H9 (cell line): ENCODE measurements around the gene MRI1. TPM values are rescaled to one million over a fixed set of nuclear protein-coding genes. Genes with fewer than 3 reads are reported as not detected.

Experiments
- DNase-seq: peaks from one replicate; pipeline ENCODE4 v3.0.0-alpha.2; 2017
- H2AFZ ChIP-seq: one replicate; pipeline ENCODE4 v1.6.1; 2013; ENCODE audit warnings: mild to moderate bottlenecking, low read length, control low read depth, moderate library complexity
- H2AK5ac ChIP-seq: 2 replicates; pipeline ENCODE4 v1.6.1; 2013; ENCODE audit warnings: low read length, control low read depth, mixed read lengths; ENCODE audit not compliant: insufficient read length
- H2BK120ac ChIP-seq: one replicate; pipeline ENCODE4 v1.6.1; 2013; ENCODE audit warnings: low read depth, mild to moderate bottlenecking, low read length, control low read depth, inconsistent platforms; ENCODE audit not compliant: poor library complexity, severe bottlenecking
- H2BK12ac ChIP-seq: 2 replicates; pipeline ENCODE4 v1.6.1; 2013; ENCODE audit warnings: low read length, control low read depth, mixed read lengths, low read depth; ENCODE audit not compliant: insufficient read length
- H2BK15ac ChIP-seq: 2 replicates; pipeline ENCODE4 v1.6.1; 2013; ENCODE audit warnings: low read depth, low read length, control low read depth
- H2BK20ac ChIP-seq: one replicate; pipeline ENCODE4 v1.6.1; 2013; ENCODE audit warnings: low read depth, mild to moderate bottlenecking, low read length, control low read depth, inconsistent platforms; ENCODE audit not compliant: poor library complexity, severe bottlenecking
- H2BK5ac ChIP-seq: 2 replicates; pipeline ENCODE4 v1.6.1; 2013; ENCODE audit warnings: low read length, control low read depth, mixed read lengths; ENCODE audit not compliant: insufficient read length
- H3K14ac ChIP-seq: 2 replicates; pipeline ENCODE4 v1.6.1; 2013; ENCODE audit warnings: low read length, control low read depth; ENCODE audit not compliant: insufficient read depth
- H3K18ac ChIP-seq: 2 replicates; pipeline ENCODE4 v1.6.1; 2013; ENCODE audit warnings: low read depth, mild to moderate bottlenecking, mixed read lengths, low read length, control low read depth; ENCODE audit not compliant: insufficient read length
- H3K23ac ChIP-seq: 2 replicates; pipeline ENCODE4 v1.6.1; 2013; ENCODE audit warnings: low read length, control low read depth, mixed read lengths, low read depth; ENCODE audit not compliant: insufficient read length
- H3K23me2 ChIP-seq: 2 replicates; pipeline ENCODE4 v1.6.1; 2013; ENCODE audit warnings: low read depth, mild to moderate bottlenecking, mixed read lengths, low read length, control low read depth; ENCODE audit not compliant: insufficient read length, poor library complexity, severe bottlenecking
- H3K27ac ChIP-seq: 2 replicates; pipeline ENCODE4 v1.5.1; 2013; ENCODE audit warnings: low read length, control low read depth, mixed read lengths, low read depth; ENCODE audit not compliant: insufficient read length
- H3K27me3 ChIP-seq: 2 replicates; pipeline ENCODE4 v1.6.1; 2013; ENCODE audit warnings: low read length, control low read depth, inconsistent platforms; ENCODE audit not compliant: insufficient read depth
- H3K4ac ChIP-seq: 2 replicates; pipeline ENCODE4 v1.6.1; 2013; ENCODE audit warnings: low read depth, mild to moderate bottlenecking, control low read depth, inconsistent platforms, low read length, moderate library complexity
- H3K4me1 ChIP-seq: 2 replicates; pipeline ENCODE4 v1.6.1; 2013; ENCODE audit warnings: low read length, control low read depth, inconsistent platforms; ENCODE audit not compliant: insufficient read depth
- H3K4me2 ChIP-seq: 2 replicates; pipeline ENCODE4 v1.6.1; 2013; ENCODE audit warnings: low read length, control low read depth, mixed read lengths; ENCODE audit not compliant: insufficient read length, insufficient read depth
- H3K56ac ChIP-seq: 2 replicates; pipeline ENCODE4 v1.6.1; 2013; ENCODE audit warnings: low read depth, mild to moderate bottlenecking, mixed read lengths, low read length, control low read depth; ENCODE audit not compliant: insufficient read length
- H3K79me1 ChIP-seq: 2 replicates; pipeline ENCODE4 v1.6.1; 2013; ENCODE audit warnings: low read depth, mild to moderate bottlenecking, moderate library complexity, low read length, control low read depth, inconsistent platforms; ENCODE audit not compliant: insufficient read depth, poor library complexity, severe bottlenecking
- H3K79me2 ChIP-seq: 2 replicates; pipeline ENCODE4 v1.6.1; 2013; ENCODE audit warnings: low read length, control low read depth, inconsistent platforms; ENCODE audit not compliant: insufficient read depth
- H3K9ac ChIP-seq: 2 replicates; pipeline ENCODE4 v1.6.1; 2013; ENCODE audit warnings: low read length, control low read depth, mixed read lengths; ENCODE audit not compliant: insufficient read length; ENCODE audit errors: extremely low read depth
- H3K9me3 ChIP-seq: one replicate; pipeline ENCODE4 v1.6.1; 2013; ENCODE audit warnings: low read depth, low read length, inconsistent platforms; ENCODE audit not compliant: control insufficient read depth
- H3T11ph ChIP-seq: one replicate; pipeline ENCODE4 v1.6.1; 2013; ENCODE audit warnings: mild to moderate bottlenecking, low read length, control low read depth, inconsistent platforms
- H4K20me1 ChIP-seq: one replicate; pipeline ENCODE4 v1.6.1; 2013; ENCODE audit not compliant: control insufficient read depth, insufficient read length, insufficient read depth
- H4K5ac ChIP-seq: 2 replicates; pipeline ENCODE4 v1.6.1; 2013; ENCODE audit warnings: low read depth, mild to moderate bottlenecking, mixed read lengths, low read length, control low read depth; ENCODE audit not compliant: insufficient read length
- H4K8ac ChIP-seq: replicated peaks from 2 replicates; pipeline ENCODE4 v1.6.1; 2013; ENCODE audit warnings: low read length, control low read depth, mixed read lengths, low read depth; ENCODE audit not compliant: insufficient read length
- H4K91ac ChIP-seq: 2 replicates; pipeline ENCODE4 v1.6.1; 2013; ENCODE audit warnings: low read depth, mild to moderate bottlenecking, moderate library complexity, mixed read lengths, low read length, control low read depth; ENCODE audit not compliant: insufficient read length
- H3K27ac Mint-ChIP-seq, 3 experiments: 2 replicates in 2 of 3; 3 replicates in 1 of 3; pipeline ENCODE4 v1.8.0; 2020 to 2021; ENCODE audit warnings: mixed read lengths in 3 of 3, mild to moderate bottlenecking in 1 of 3, moderate library complexity in 1 of 3
- H3K27me3 Mint-ChIP-seq: 2 replicates; pipeline ENCODE4 v1.8.0; 2021; ENCODE audit warnings: low read depth, mild to moderate bottlenecking, moderate library complexity, mixed read lengths
- H3K36me3 Mint-ChIP-seq, 3 experiments: 2 replicates in 2 of 3; 3 replicates in 1 of 3; pipeline ENCODE4 v1.8.0; 2020 to 2021; ENCODE audit warnings: low read depth in 3 of 3, mixed read lengths in 3 of 3; ENCODE audit not compliant: insufficient read depth in 1 of 3
- H3K4me1 Mint-ChIP-seq, 2 experiments: 2 replicates each; pipeline ENCODE4 v1.8.0; 2020; ENCODE audit warnings: mixed read lengths in 2 of 2
- H3K4me3 Mint-ChIP-seq, 2 experiments: 2 replicates in 1 of 2; 3 replicates in 1 of 2; pipeline ENCODE4 v1.8.0; 2020 to 2021; ENCODE audit warnings: mild to moderate bottlenecking in 2 of 2, mixed read lengths in 2 of 2, moderate library complexity in 1 of 2
- H3K9me3 Mint-ChIP-seq, 2 experiments: 2 replicates in 1 of 2; 3 replicates in 1 of 2; pipeline ENCODE4 v1.8.0; 2020; ENCODE audit warnings: mild to moderate bottlenecking in 2 of 2, mixed read lengths in 2 of 2, moderate library complexity in 1 of 2
- WGBS: extraction: QIAGEN DNeasy Blood & Tissue Kit; methylation state at CpG from one replicate; pipeline ENCODE4 v1.1.7; 2013; ENCODE audit warnings: missing lambda C conversion rate, low lambda C conversion rate, mixed read lengths; ENCODE audit not compliant: insufficient read length; ENCODE audit errors: extremely low coverage; 5-methylcytosine and 5-hydroxymethylcytosine counted together
- total RNA-seq: library from RNA; stranded (reverse); gene quantifications from 2 replicates; pipeline ENCODE4 v1.2.1, GENCODE V29; 2021
- TF ChIP-seq, protein P1 (sequence below): fragments of 200-600 bp; sonication (generic); conservative IDR thresholded peaks from 3 replicates; pipeline ENCODE4 v1.8.0; 2021; ENCODE audit warnings: antibody characterized with exemption, mild to moderate bottlenecking

MRI1 gene
- total RNA-seq, 1 experiment from 2014 or later, result 19.5 TPM

DNA sequence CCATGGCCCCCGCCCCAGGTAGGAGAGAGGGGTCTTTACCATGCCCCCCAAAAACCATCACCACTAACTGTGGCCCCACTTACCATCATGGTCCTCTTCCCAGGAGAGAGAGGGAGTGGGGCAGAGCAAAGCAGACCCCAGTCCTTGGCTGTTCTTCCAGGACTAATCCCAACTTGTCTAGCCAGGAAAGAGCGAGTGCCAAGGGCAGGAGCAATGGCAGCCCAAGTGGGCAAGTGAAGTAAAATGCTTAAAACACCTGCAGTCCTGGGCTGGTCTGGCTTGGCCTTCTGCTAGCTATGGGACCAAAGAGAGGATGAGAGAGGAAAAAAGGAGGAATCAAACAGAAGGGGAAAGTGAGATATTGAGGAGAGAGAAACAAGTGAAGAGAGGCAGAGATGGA, 48.8 kb downstream of the MRI1 start:
- no peak overlapping the region for H3K14ac ChIP-seq
- Mint-ChIP-seq H3K4me1 (peaks cover 0 to 4% of the 10 kb centered on the region in 2 experiments; a peak in 1 of 4 replicates), H3K9me3 (no peaks in the 10 kb centered on the region; a peak in 1 of 5 replicates), H3K27me3 (no peaks in the 10 kb centered on the region), H3K36me3 (peaks cover 18 to 62% (median 35%) of the 10 kb centered on the region in 3 experiments; a peak in 6 of 7 replicates), H3K27ac (no peak overlapping the region), H3K4me3 (no peak overlapping the region)
- H2AK5ac ChIP-seq, result no peak overlapping the region
- no CpG with 5 or more reads among the region's 2 CpGs for WGBS
- H2BK5ac ChIP-seq, result no peak overlapping the region
- H4K8ac ChIP-seq, result no peak overlapping the region
- H2BK120ac ChIP-seq, result no peak overlapping the region
- DNase-seq, result no peak
- no peaks in the 10 kb centered on the region for H3K79me1 ChIP-seq
- H3K27ac ChIP-seq, result no peak overlapping the region
- H3K4me2 ChIP-seq, result no peak overlapping the region
- TF ChIP-seq, protein P1, sequence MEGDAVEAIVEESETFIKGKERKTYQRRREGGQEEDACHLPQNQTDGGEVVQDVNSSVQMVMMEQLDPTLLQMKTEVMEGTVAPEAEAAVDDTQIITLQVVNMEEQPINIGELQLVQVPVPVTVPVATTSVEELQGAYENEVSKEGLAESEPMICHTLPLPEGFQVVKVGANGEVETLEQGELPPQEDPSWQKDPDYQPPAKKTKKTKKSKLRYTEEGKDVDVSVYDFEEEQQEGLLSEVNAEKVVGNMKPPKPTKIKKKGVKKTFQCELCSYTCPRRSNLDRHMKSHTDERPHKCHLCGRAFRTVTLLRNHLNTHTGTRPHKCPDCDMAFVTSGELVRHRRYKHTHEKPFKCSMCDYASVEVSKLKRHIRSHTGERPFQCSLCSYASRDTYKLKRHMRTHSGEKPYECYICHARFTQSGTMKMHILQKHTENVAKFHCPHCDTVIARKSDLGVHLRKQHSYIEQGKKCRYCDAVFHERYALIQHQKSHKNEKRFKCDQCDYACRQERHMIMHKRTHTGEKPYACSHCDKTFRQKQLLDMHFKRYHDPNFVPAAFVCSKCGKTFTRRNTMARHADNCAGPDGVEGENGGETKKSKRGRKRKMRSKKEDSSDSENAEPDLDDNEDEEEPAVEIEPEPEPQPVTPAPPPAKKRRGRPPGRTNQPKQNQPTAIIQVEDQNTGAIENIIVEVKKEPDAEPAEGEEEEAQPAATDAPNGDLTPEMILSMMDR, result no peak
- H3K27me3 ChIP-seq, result no peaks in the 10 kb centered on the region
- no peak overlapping the region for H3T11ph ChIP-seq
- no peak overlapping the region for H2BK15ac ChIP-seq
- no peak overlapping the region for H2BK20ac ChIP-seq
- H2AFZ ChIP-seq, result no peak overlapping the region
- no peak overlapping the region for H3K4ac ChIP-seq
- no peak overlapping the region for H3K9ac ChIP-seq
- no peak overlapping the region for H2BK12ac ChIP-seq
- no peaks in the 10 kb centered on the region for H3K4me1 ChIP-seq
- H3K56ac ChIP-seq, result no peak overlapping the region
- H3K79me2 ChIP-seq, result no peaks in the 10 kb centered on the region
- peaks cover 4% of the 10 kb centered on the region for H3K23me2 ChIP-seq
- H3K23ac ChIP-seq, result no peak overlapping the region
- H3K18ac ChIP-seq, result no peak overlapping the region
- no peaks in the 10 kb centered on the region for H3K9me3 ChIP-seq
- no peaks in the 10 kb centered on the region for H4K20me1 ChIP-seq
- H4K91ac ChIP-seq, result no peak overlapping the region
- H4K5ac ChIP-seq, result no peak overlapping the region
